ENCODE measurements around the gene SPTB. TPM values are rescaled to one million over a fixed set of nuclear protein-coding genes. Genes with fewer than 3 reads are reported as not detected.

SPTB gene
- total RNA-seq, 1 donor from 2014 or later: 16.7 TPM

- DNase-seq (ENCODE audit: low spot score in 2 of 2): no peak
- FAIRE-seq: no peak
Observed at GRCh38 chr14:64721899-64722298, 157.8 kb downstream of the SPTB start.

GRCh38 chr14:64721391-64721791 is 158.3 kb downstream of the SPTB start:
- FAIRE-seq: no peak
- DNase-seq (ENCODE audit: low spot score in 2 of 2): no peak

- DNase-seq (ENCODE audit: low spot score in 2 of 2): no peak
- FAIRE-seq: no peak
Observed at GRCh38 chr14:64720131-64720576, 159.6 kb downstream of the SPTB start.

GRCh38 chr14:64719601-64720000 is 160.1 kb downstream of the SPTB start:
- no peak for DNase-seq (ENCODE audit: low spot score in 2 of 2)
- no peak for FAIRE-seq

GRCh38 chr14:64718762-64719161 is 160.9 kb downstream of the SPTB start:
- FAIRE-seq: no peak
- DNase-seq (ENCODE audit: low spot score in 2 of 2): no peak

- no peak for FAIRE-seq
- DNase-seq (ENCODE audit: low spot score in 2 of 2): no peak
Observed at GRCh38 chr14:64717870-64718269, 161.8 kb downstream of the SPTB start.

- FAIRE-seq (no peak), DNase-seq (ENCODE audit: low spot score in 2 of 2) (no peak)
Observed at GRCh38 chr14:64715628-64716412, 163.9 kb downstream of the SPTB start.

GRCh38 chr14:64715146-64715627 is 164.5 kb downstream of the SPTB start:
- DNase-seq (ENCODE audit: low spot score in 2 of 2) (no peak), FAIRE-seq (no peak)

- DNase-seq (ENCODE audit: low spot score in 2 of 2): no peak
- FAIRE-seq: no peak
Observed at GRCh38 chr14:64714432-64715025, 165.2 kb downstream of the SPTB start.

GRCh38 chr14:64713677-64714076 is 166.0 kb downstream of the SPTB start:
- no peak for FAIRE-seq
- DNase-seq (ENCODE audit: low spot score in 2 of 2): no peak

- DNase-seq (ENCODE audit: low spot score in 2 of 2) (no peak), FAIRE-seq (no peak)
Observed at GRCh38 chr14:64711039-64711438, 168.7 kb downstream of the SPTB start.

- no peak for DNase-seq (ENCODE audit: low spot score in 2 of 2)
- no peak for FAIRE-seq
Observed at GRCh38 chr14:64709126-64709525, 170.6 kb downstream of the SPTB start.

GRCh38 chr14:64708148-64709004 is 171.3 kb downstream of the SPTB start:
- FAIRE-seq (no peak), DNase-seq (ENCODE audit: low spot score in 2 of 2) (no peak)

GRCh38 chr14:64707661-64708060 is 172.0 kb downstream of the SPTB start:
- DNase-seq (ENCODE audit: low spot score in 2 of 2) (no peak), FAIRE-seq (no peak)

- DNase-seq (ENCODE audit: low spot score in 2 of 2) (peak in 1 of 2 donors; percentile 78), FAIRE-seq (no peak)
Observed at GRCh38 chr14:64706593-64707193, 173.0 kb downstream of the SPTB start.

- DNase-seq (ENCODE audit: low spot score in 2 of 2) (no peak), FAIRE-seq (no peak)
Observed at GRCh38 chr14:64706119-64706592, 173.6 kb downstream of the SPTB start.

- no peak for FAIRE-seq
- DNase-seq (ENCODE audit: low spot score in 2 of 2): peak in 1 of 2 donors; percentile 54
Observed at GRCh38 chr14:64705381-64706118, 174.2 kb downstream of the SPTB start.

- DNase-seq (ENCODE audit: low spot score in 2 of 2) (no peak), FAIRE-seq (no peak)
Observed at GRCh38 chr14:64704743-64705380, 174.8 kb downstream of the SPTB start.

GRCh38 chr14:64704143-64704742 is 175.5 kb downstream of the SPTB start, which contains the start of gene PLEKHG3:
Gene PLEKHG3 (plus strand): TSS chr14:64704424. CDS start chr14:64727632, 23,208 bp downstream.
- FAIRE-seq: no peak
- DNase-seq (ENCODE audit: low spot score in 2 of 2): peak; percentile 77 to 78

Measured in frontal cortex (tissue), 4 donors.